GM18519 (cell line): ENCODE data around the gene NAALADL1.
"Not testable (repeated sequence)": the region's sequence is repeated elsewhere in the genome, so short reads cannot be mapped to it uniquely, and the experiment has no call there.

ENCODE experiments used
- ATAC-seq: cut with Tn5 transposase; IDR thresholded peaks from one replicate; pipeline ENCODE4 v1.9.1; 2021; ENCODE audit warnings: mild to moderate bottlenecking, moderate library complexity; ENCODE audit not compliant: unreplicated experiment, low FRiP score

Gene NAALADL1

GRCh38 chr11:65055538-65055937, 2.8 kb downstream of the NAALADL1 start:
- ATAC-seq, result no peak

DNA sequence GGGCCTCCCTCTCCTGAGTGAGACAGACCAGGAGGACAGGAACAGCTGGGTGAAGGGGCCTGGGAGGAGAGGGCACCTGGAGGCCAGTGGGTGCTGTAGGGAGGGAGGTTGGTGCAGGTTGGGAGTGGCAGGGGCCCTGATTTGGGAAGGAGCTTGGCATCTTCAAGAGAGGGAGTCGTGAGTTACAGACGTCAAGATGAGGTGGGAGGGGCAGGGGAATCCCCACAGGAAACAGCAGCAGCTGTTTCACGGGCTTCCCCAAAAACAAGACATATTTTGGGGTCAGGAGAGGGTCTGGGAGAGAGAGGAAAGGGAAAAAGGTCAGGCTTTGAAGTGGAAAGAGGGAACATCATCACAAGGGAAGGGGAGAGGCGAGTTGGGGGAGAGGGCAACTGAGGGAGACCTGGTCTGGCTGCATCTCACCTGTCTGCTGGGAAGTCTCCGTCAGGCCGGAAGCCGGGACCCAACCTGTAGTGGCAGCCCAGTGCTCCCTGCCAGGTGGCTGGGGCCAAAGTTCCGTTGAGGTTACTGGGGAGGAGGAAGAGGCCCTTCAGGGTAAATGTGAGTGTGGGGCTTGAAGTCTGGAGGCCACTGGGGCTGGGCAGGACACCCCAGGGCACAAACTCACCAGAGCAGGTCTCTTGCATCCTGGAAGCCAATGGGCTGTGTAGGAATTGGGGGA, 4.4 kb downstream of the NAALADL1 start:
- ATAC-seq, result no peak

DNA sequence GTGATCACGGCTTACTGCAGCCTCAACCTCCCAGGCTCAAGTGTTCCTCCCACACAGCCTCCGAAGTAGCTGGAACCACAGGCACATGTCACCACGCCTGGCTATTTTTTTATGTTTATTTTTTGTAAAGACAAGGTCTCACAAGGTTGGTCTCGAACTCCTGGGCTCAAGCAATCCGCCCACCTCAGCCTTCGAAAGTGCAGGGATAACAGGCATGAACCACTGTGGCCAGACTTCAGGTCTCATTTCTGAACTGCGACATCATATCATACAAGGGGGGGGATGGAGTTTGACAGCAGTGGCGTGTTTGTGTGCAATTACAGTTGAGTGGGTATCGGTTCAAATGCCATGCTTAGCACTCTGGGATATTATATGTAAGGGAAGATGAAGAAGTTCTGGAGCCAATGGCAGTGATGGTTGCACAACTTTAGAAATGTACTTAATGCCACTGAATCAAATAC, 6.9 kb downstream of the NAALADL1 start:
- ATAC-seq, result no peak

DNA sequence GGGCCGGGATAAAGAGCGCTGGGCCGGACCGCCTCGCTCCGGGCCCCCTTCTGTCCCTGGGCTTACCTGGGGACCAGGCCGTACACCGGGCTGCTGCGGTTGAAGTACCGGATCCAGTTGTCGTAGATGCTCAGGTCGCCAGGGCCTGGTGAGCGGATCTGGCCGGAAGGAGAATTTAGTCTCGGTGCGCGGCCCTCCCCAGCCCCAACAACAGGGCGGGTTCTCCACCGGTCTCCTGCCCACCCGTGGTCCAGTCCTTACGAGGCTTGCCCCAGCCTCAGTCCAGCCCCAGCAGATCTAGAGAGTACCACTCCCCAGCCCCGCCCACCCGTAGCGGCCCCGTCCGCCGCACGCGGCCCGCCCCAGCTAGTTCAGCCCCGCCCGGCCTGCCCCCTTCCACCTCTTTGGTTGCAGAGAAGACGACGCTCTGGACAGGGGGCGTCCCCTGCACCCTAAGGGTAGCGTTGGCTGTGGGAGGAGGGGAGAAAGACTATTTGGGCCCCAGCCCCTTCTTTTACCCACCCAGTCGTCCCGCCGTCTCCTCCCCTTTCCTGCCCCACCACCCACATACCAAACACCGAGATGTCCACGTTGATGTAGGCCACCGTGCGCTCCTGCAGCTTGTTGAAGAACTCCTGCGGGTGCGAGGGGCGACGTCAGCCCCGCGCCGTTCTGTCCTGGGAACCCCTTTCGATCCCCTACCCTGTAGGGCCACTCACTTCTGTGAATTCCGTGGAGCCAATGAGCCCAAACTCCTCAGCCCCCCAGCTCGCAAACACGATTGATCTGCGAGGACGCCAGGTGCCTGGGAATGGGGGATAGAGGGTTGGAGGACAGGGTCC, 10.6 kb downstream of the NAALADL1 start:
- ATAC-seq, result no peak

GRCh38 chr11:65045728-65046127, 12.6 kb downstream of the NAALADL1 start:
- ATAC-seq, result no peak

DNA sequence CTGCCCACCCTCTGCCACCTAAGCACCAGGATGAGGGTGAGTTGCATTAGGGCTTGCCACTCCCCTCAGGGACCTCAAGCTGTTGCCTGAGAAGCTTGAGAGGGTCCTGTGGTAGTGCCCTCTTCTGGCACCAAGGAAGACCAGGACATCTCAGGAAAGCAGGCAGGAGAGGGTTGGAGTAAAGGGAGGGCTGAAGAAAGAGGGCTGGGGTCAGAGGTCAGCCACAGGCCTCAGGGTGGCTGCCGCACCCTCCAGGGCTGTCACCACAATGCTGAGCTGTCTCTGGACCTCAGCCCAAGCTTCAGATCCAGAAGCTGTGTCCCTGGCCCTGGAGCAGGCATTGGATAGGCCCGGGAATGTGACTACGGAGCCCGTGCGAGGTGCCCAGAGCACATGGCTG, 13.3 kb downstream of the NAALADL1 start:
- ATAC-seq, result no peak

- ATAC-seq, result no peak
These were observed 14.4 kb downstream of the NAALADL1 start for GRCh38 chr11:65043881-65044501.

DNA sequence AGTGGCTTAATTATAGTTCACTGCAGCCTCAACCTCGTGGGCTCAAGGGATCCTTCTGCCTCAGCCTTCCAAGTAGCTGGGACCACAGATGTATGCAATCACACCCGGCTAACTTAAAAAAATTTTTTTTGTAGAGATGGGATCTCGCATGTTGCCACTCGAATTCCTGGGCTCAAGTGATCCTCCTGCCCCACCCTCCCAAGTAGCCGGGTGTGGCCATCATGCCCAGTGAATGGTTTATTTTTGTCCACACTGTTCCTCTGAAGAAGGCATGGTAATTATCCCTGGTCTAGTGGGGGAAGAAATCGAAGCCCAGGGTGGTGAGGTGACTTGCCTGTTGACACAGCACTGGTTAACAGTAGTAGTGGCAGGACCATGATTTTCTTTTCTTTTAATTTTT, 15.5 kb downstream of the NAALADL1 start:
- ATAC-seq, result no peak

DNA sequence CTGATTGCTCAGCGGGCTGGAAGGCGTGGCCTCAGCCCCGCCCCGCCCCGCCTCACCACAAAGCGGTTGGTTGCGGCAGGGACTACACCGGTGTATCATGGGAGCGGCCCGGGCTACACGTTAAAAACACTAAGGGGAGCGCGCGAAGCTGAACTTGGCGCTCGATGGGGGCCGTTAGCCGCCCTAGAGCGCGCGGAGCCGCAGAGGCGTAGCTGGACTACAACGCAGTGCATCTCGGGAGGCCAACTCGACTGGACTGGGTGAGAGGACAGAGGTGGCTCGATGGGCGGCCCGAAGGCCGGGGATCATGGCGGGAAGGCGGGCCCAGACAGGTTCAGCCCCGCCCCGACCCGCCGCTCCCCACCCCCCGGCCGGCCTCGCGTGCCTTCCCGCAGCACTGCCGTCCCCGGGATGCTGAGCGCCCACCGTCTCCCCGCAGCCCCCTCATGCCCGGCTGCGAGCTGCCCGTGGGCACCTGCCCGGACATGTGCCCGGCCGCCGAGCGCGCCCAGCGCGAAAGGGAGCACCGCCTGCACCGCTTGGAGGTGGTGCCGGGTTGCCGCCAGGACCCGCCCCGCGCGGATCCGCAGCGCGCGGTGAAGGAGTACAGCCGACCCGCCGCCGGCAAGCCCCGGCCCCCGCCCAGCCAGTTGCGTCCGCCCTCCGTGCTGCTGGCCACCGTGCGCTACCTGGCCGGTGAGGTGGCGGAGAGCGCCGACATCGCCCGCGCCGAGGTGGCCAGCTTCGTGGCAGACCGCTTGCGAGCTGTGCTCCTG, 17.3 kb downstream of the NAALADL1 start, which contains the start of gene SAC3D1:
TSS of gene SAC3D1 (plus strand) at position 364 of the 776 bp plus-strand sequence. CDS start at position 447, 83 bp downstream.
- peak; percentile 87 for ATAC-seq

DNA sequence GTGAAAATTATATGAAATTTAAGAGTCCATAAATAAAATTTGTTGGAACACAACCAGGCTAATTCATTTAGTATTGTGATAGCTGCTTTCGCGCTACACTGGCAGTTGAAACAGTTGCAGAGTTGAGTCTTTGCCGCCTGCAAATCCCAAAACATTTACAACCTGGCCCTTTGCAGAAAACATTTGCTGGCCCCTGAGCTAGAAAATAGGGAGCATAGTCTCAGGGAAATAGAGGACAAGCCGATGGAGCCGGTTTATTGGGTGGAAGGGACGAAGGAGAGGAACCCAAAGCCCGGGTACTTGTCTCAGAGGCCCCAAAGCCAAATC, 17.9 kb downstream of the NAALADL1 start:
- no peak for ATAC-seq

GRCh38 chr11:65036931-65037330, 21.4 kb downstream of the NAALADL1 start:
- no peak for ATAC-seq

- ATAC-seq, result no peak
These were observed 22.8 kb downstream of the NAALADL1 start for GRCh38 chr11:65035579-65035978.

DNA sequence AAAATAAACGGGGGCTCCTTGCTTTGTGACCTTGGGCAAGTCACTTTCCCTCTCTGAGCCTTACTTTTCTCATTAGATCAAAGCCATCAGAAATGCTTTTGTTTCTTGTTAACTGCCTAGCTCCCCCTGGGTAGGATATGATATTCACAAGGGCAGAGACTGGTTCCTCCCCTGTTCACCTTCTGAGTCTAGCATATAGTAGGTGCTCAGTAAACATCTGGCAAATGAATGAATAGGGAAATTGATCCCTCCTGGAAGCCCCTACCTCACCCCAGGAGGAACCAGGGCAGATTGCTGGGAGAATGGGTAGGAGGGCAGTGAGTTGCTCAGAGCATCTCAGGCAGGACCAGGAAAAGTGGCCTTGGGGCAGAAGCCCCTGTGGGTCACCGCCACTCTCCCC, 23.9 kb downstream of the NAALADL1 start:
- ATAC-seq, result no peak

GRCh38 chr11:65032216-65032615, 26.1 kb downstream of the NAALADL1 start:
- ATAC-seq, result no peak

DNA sequence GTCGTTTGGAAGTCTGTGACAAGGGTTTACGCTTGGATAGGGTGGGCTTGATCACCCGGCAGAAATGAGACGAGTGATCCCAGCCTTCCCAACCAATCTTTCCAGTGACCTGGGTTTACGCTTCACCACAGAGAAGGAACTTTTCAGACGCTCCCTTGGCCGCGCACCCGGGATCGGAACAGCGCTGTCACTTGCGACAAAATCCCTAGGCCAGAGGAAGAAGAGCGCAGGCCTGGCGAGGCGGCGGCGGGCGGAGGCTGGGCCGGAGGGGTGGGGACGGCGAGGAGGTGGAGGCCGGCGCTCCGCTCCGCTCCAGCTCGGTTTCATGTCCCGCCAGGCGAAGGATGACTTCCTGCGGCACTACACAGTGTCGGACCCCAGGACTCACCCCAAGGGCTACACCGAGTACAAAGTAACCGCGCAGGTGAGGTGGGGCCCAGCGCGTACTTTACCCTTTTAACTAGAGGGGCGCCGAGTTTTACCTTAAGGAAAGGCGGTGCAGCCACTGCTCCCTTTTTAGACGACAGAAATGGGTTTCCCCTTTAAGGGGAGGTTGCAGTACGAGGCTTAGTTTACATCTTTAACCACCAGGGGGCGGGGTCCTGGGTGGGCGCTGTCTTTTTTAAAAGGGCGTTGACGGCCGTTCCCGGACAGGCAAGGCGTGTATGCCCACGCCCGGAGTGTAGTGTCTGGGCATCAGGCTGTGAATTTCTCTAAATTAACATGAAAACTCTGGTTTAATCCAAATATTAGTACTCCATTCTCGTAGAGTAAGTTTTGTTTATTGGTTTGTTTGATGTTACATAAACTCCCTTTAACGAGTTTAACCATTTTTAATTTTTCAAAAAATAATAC, 30.9 kb downstream of the NAALADL1 start, which contains the start of gene SNX15:
TSS of gene SNX15 (plus strand) at position 227 of the 855 bp plus-strand sequence. CDS start at position 326, 99 bp downstream.
- peak; percentile 48 for ATAC-seq

DNA sequence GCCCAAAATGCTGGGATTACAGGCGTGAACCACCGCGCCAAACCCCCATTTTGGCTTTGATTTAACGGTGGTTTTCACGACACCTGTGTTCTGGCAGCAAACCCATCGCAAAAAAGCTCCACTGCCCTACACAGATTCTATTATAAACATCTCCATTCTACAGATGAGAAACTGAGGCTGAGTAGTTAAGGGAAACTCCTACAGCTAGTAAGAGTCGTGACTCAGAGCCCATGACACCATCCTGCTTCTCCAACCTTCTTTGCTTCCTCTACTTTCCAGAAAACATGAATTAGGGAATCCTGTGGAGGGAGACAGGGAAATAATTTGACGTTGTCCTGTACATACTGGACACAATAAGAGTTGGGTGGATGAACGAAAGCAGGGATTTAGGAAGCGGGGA, 31.5 kb downstream of the NAALADL1 start:
- no peak for ATAC-seq

GRCh38 chr11:65023502-65023901, 34.9 kb downstream of the NAALADL1 start:
- ATAC-seq, result not testable (repeated sequence)

GRCh38 chr11:65021509-65021908, 36.8 kb downstream of the NAALADL1 start:
- no peak for ATAC-seq

GRCh38 chr11:65021003-65021402, 37.4 kb downstream of the NAALADL1 start:
- no peak for ATAC-seq

DNA sequence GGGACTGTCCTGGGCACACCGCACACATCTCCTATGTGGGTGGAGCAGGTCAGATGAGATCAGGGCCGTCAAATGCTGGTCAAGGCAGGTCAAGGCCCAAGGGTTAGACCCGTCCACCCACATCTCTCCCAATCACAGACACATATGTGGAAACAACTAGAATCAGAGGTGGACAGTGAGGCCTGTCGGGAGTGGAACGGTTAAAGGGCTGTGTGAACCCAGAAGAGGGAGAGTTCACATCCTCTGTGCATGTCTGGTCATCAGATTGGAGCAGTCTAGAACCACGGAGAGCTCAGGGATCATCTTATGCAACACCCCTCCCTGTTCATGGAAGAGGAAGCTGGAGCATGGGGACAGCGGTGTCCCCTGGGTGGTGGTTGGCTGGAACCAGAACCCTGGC, 38.5 kb downstream of the NAALADL1 start:
- ATAC-seq, result no peak
